NK-92 (cell line): ENCODE measurements around the gene EFR3B.
"Not testable (repeated sequence)": the region's sequence is repeated elsewhere in the genome, so short reads cannot be mapped to it uniquely, and the experiment has no call there.

Experiments used
- DNase-seq: peaks from one replicate; lab custom pipeline; 2025; ENCODE audit not compliant: unreplicated experiment; lab: John Stamatoyannopoulos, UW

Gene EFR3B

GRCh38 chr2:25102352-25102751 is 60.5 kb downstream of the EFR3B start:
- DNase-seq = not testable (repeated sequence)

GRCh38 chr2:25103287-25103871 is 61.5 kb downstream of the EFR3B start:
- DNase-seq = no peak

GRCh38 chr2:25104736-25105135 is 62.9 kb downstream of the EFR3B start:
- no peak for DNase-seq

GRCh38 chr2:25105336-25106085 is 63.6 kb downstream of the EFR3B start:
- DNase-seq = no peak

GRCh38 chr2:25109822-25110221 is 67.9 kb downstream of the EFR3B start:
- DNase-seq = no peak

- DNase-seq = no peak
Observed at GRCh38 chr2:25112113-25112512, 70.2 kb downstream of the EFR3B start.

GRCh38 chr2:25115249-25115883 is 73.5 kb downstream of the EFR3B start:
- DNase-seq = no peak

- no peak for DNase-seq
Observed at GRCh38 chr2:25115902-25116301, 74.0 kb downstream of the EFR3B start.

GRCh38 chr2:25116956-25117355 is 75.1 kb downstream of the EFR3B start:
- DNase-seq = no peak

GRCh38 chr2:25119263-25119662 is 77.4 kb downstream of the EFR3B start:
- no peak for DNase-seq

GRCh38 chr2:25122367-25122766 is 80.5 kb downstream of the EFR3B start:
- DNase-seq = no peak

- DNase-seq = no peak
Observed at GRCh38 chr2:25123682-25124081, 81.8 kb downstream of the EFR3B start.

- DNase-seq = no peak
Observed at GRCh38 chr2:25125189-25125588, 83.3 kb downstream of the EFR3B start.

- DNase-seq = no peak
Observed at GRCh38 chr2:25125976-25126375, 84.1 kb downstream of the EFR3B start.

- DNase-seq = not testable (repeated sequence)
Observed at GRCh38 chr2:25127071-25127470, 85.2 kb downstream of the EFR3B start.

- no peak for DNase-seq
Observed at GRCh38 chr2:25127646-25128045, 85.8 kb downstream of the EFR3B start.

- DNase-seq = no peak
Observed at GRCh38 chr2:25129901-25130520, 88.1 kb downstream of the EFR3B start.

- DNase-seq = no peak
Observed at GRCh38 chr2:25131253-25131566, 89.3 kb downstream of the EFR3B start.

GRCh38 chr2:25131567-25132298 is 89.9 kb downstream of the EFR3B start:
- DNase-seq = no peak

GRCh38 chr2:25132299-25132635 is 90.4 kb downstream of the EFR3B start:
- no peak for DNase-seq

- no peak for DNase-seq
Observed at GRCh38 chr2:25132693-25133092, 90.8 kb downstream of the EFR3B start.
